Erythroblast (primary cell): ENCODE measurements around the gene KANSL1.

Experiments used
- GATA1 ChIP-seq: IDR thresholded peaks from 2 replicates; pipeline ENCODE4 v1.6.1; 2011; ENCODE audit warnings: low read depth, mild to moderate bottlenecking, control low read depth, low read length, moderate library complexity
- POLR2A ChIP-seq: IDR thresholded peaks from 2 replicates; pipeline ENCODE4 v1.6.1; 2011; ENCODE audit warnings: mild to moderate bottlenecking, low read length

DNA sequence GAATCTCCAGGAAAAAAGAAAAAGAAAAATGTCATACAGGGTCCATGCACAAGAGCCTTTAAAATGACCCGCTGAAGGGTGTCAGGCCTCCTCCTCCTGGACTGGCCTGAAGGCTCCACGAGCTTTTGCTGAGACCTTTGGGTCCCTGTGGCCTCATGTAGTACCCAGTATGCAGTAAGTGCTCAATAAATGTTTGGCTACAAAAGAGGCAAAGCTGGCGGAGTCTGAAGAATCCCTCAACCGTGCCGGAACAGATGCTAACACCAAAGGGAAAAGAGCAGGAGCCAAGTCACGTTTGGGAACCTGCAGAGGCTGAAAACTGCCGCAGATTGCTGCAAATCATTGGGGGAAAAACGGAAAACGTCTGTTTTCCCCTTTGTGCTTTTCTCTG lies 193.3 kb downstream of the KANSL1 start:
- TF ChIP-seq POLR2A, result no peak
- TF ChIP-seq GATA1, result no peak
